Astrocyte of the spinal cord (primary cell): ENCODE measurements around the gene RASGEF1C.

Experiments used
- DNase-seq: peaks from one replicate; pipeline ENCODE4 v3.0.0; 2011; ENCODE audit warnings: low read depth, low spot score
- H3K4me3 ChIP-seq: 2 replicates; pipeline ENCODE4 v1.5.1; 2011; ENCODE audit warnings: low read depth, mild to moderate bottlenecking, low read length, moderate library complexity
- CTCF ChIP-seq: IDR thresholded peaks from 2 replicates; pipeline ENCODE4 v1.5.1; 2012; ENCODE audit warnings: low read depth, mild to moderate bottlenecking, low read length, inconsistent platforms
- in situ Hi-C: cut with HindIII; loops from 2 replicates; pipeline ENCODE4 v1.10.0; 2017; ENCODE audit warnings: low sequenced_read_pairs

Gene RASGEF1C

GRCh38 chr5:180238631-180239030, 29.6 kb upstream of the RASGEF1C start:
- TF ChIP-seq CTCF = no peak
- in situ Hi-C loops = no loop called here
- H3K4me3 ChIP-seq = no peak overlapping the region
- no peak for DNase-seq

- H3K4me3 ChIP-seq = no peak overlapping the region
- no peak for DNase-seq
- in situ Hi-C loops = no loop called here
- TF ChIP-seq CTCF = no peak
Measured at GRCh38 chr5:180235846-180236245, 26.8 kb upstream of the RASGEF1C start.

- no peak for TF ChIP-seq CTCF
- in situ Hi-C loops = no loop called here
- H3K4me3 ChIP-seq = no peak overlapping the region
- no peak for DNase-seq
Measured at GRCh38 chr5:180235077-180235476, 26.1 kb upstream of the RASGEF1C start.

- in situ Hi-C loops = no loop called here
- TF ChIP-seq CTCF = no peak
- no peak overlapping the region for H3K4me3 ChIP-seq
- DNase-seq = no peak
Measured at GRCh38 chr5:180234271-180234670, 25.3 kb upstream of the RASGEF1C start.

GRCh38 chr5:180233729-180234128, 24.7 kb upstream of the RASGEF1C start:
- no peak for DNase-seq
- no peak for TF ChIP-seq CTCF
- no peak overlapping the region for H3K4me3 ChIP-seq
- in situ Hi-C loops = no loop called here

- DNase-seq = no peak
- H3K4me3 ChIP-seq = no peak overlapping the region
- TF ChIP-seq CTCF = no peak
- in situ Hi-C loops = no loop called here
Measured at GRCh38 chr5:180230017-180230416, 21.0 kb upstream of the RASGEF1C start.

GRCh38 chr5:180222056-180222455, 13.0 kb upstream of the RASGEF1C start:
- no peak for DNase-seq
- TF ChIP-seq CTCF = no peak
- in situ Hi-C loops = no loop called here
- no peak overlapping the region for H3K4me3 ChIP-seq
